ENCODE measurements around the gene SPATA17.

SPATA17 gene

DNA sequence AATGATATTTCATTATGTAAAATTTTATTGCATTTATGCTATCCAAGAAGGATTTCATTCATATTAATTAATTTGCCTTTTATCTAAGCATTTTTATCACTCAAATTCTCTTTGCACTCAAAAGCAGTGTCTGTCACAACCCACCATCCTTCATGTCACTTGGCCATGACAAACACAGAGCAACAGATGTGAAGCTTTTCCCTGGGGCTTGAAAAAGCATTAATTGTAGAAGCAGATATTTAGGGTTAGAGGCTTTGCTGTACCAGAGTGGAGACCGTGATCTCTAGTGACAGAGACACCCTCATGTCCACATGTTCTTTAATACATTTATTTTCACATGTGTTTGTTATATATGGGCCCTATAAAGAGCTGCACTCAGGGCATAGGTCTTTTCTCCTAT is 230.5 kb downstream of the SPATA17 start:
- no peak for TF ChIP-seq ZNF8 (CRISPR knock-in tag; IDR thresholded peaks at IDR 0.05)

DNA sequence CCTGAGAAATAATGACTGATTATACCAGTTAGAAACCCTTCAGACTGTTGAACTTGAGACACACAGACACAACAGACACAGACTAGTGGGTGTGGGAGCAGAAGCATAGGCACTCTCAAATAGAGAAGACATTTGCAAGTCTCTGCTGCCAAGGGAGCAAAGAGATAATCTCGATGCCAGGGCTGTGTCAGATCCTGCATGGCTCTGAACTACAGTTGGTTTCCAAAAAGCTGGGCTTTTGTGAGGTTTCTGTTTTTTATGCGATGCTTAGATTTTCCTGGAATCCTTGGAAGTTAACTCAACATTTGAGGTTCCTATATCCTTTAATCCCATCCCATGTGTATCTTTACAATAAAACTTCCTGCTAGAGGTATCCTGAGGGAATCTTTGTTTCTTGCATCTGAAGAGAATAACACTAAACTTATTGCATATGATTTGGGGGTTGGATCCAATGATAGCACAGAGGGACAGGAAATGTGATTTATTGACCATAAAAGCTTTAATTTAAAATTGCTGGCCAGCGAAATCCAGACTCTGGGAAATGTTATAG is 236.4 kb downstream of the SPATA17 start:
- TF ChIP-seq ZNF8 (CRISPR knock-in tag; IDR thresholded peaks at IDR 0.05) (no peak), OSR1 (CRISPR knock-in tag; IDR thresholded peaks at IDR 0.05) (no peak), SNAI2 (CRISPR knock-in tag; IDR thresholded peaks at IDR 0.05) (no peak), ZFP30 (CRISPR knock-in tag; IDR thresholded peaks at IDR 0.05) (no peak), ZNF70 (CRISPR knock-in tag; IDR thresholded peaks at IDR 0.05) (no peak), CSDC2 (CRISPR knock-in tag; IDR thresholded peaks at IDR 0.05) (no peak), ZNF565 (CRISPR knock-in tag; conservative IDR thresholded peaks at IDR 0.05; ENCODE audit: low read depth) (no peak), TOX (CRISPR knock-in tag; IDR thresholded peaks at IDR 0.05; ENCODE audit: borderline replicate concordance) (no peak), ARNTL (CRISPR knock-in tag; IDR thresholded peaks at IDR 0.05; ENCODE audit: borderline replicate concordance, low read depth) (no peak), ISL1 (CRISPR knock-in tag; IDR thresholded peaks at IDR 0.05) (no peak)
- TF ChIP-seq, protein P1, sequence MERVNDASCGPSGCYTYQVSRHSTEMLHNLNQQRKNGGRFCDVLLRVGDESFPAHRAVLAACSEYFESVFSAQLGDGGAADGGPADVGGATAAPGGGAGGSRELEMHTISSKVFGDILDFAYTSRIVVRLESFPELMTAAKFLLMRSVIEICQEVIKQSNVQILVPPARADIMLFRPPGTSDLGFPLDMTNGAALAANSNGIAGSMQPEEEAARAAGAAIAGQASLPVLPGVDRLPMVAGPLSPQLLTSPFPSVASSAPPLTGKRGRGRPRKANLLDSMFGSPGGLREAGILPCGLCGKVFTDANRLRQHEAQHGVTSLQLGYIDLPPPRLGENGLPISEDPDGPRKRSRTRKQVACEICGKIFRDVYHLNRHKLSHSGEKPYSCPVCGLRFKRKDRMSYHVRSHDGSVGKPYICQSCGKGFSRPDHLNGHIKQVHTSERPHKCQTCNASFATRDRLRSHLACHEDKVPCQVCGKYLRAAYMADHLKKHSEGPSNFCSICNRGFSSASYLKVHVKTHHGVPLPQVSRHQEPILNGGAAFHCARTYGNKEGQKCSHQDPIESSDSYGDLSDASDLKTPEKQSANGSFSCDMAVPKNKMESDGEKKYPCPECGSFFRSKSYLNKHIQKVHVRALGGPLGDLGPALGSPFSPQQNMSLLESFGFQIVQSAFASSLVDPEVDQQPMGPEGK (CRISPR knock-in tag; IDR thresholded peaks at IDR 0.05; ENCODE audit: borderline replicate concordance) = no peak
- TF ChIP-seq, protein P2, sequence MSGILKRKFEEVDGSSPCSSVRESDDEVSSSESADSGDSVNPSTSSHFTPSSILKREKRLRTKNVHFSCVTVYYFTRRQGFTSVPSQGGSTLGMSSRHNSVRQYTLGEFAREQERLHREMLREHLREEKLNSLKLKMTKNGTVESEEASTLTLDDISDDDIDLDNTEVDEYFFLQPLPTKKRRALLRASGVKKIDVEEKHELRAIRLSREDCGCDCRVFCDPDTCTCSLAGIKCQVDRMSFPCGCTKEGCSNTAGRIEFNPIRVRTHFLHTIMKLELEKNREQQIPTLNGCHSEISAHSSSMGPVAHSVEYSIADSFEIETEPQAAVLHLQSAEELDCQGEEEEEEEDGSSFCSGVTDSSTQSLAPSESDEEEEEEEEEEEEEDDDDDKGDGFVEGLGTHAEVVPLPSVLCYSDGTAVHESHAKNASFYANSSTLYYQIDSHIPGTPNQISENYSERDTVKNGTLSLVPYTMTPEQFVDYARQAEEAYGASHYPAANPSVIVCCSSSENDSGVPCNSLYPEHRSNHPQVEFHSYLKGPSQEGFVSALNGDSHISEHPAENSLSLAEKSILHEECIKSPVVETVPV (CRISPR knock-in tag; IDR thresholded peaks at IDR 0.05) = no peak
- no peak; the same call in 1 of the 3 replicates for ATAC-seq

More for the DNA sequence above, 230.5 kb downstream of the SPATA17 start:
- ATAC-seq = no peak

DNA sequence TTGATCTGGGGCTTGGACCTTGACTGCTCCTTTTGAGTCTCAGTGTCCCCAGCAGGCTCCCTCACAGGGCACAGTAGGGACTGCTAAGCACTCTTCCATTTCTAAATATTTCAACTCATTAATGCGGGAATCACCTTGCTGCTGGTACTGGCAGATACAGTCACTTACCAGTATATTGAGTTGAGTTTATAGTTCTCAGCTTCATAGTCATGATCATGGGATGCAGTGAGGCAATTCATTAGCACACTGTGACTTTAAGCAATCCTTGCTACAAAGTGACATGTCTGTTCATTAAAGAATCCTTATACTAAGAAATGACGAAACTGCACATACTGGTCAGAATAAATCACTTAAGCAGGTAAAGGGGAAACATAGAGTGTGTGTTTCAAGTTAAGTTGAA is 240.8 kb downstream of the SPATA17 start:
- TF ChIP-seq TOX (CRISPR knock-in tag; IDR thresholded peaks at IDR 0.05; ENCODE audit: borderline replicate concordance) (no peak), OSR1 (CRISPR knock-in tag; IDR thresholded peaks at IDR 0.05) (no peak), ARNTL (CRISPR knock-in tag; IDR thresholded peaks at IDR 0.05; ENCODE audit: borderline replicate concordance, low read depth) (no peak), GLIS3 (CRISPR knock-in tag; IDR thresholded peaks at IDR 0.05) (no peak), RARB (CRISPR knock-in tag; IDR thresholded peaks at IDR 0.05) (no peak)
- TF ChIP-seq, protein P3, sequence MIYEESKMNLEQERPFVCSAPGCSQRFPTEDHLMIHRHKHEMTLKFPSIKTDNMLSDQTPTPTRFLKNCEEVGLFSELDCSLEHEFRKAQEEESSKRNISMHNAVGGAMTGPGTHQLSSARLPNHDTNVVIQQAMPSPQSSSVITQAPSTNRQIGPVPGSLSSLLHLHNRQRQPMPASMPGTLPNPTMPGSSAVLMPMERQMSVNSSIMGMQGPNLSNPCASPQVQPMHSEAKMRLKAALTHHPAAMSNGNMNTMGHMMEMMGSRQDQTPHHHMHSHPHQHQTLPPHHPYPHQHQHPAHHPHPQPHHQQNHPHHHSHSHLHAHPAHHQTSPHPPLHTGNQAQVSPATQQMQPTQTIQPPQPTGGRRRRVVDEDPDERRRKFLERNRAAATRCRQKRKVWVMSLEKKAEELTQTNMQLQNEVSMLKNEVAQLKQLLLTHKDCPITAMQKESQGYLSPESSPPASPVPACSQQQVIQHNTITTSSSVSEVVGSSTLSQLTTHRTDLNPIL (CRISPR knock-in tag; IDR thresholded peaks at IDR 0.05; ENCODE audit: low read depth) = no peak
- ATAC-seq = no peak

DNA sequence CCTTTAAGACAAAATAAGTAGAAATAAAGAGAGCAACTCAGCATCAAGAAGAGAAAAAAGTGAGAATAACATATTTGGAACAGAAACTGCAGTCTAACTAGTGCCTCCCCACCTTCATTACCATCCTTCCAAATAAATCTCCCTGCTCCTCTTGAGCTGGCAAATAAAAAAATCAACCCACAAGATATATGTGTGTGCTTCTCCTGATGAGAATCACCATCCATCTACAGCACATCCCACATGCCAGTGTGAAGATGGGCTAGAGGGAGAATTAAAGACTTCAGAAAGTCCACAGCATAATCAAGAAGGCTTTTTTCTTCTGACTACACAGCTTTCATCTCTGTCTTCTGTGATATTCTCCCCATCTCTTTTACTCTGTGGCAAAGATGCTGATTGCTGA is 244.1 kb downstream of the SPATA17 start:
- TF ChIP-seq CSDC2 (CRISPR knock-in tag; IDR thresholded peaks at IDR 0.05) (no peak), BACH2 (CRISPR knock-in tag; IDR thresholded peaks at IDR 0.05; ENCODE audit: borderline replicate concordance) (no peak), ZNF70 (CRISPR knock-in tag; IDR thresholded peaks at IDR 0.05) (no peak), ESRRG (CRISPR knock-in tag; IDR thresholded peaks at IDR 0.05) (no peak), ZFP30 (CRISPR knock-in tag; IDR thresholded peaks at IDR 0.05) (no peak), TCF4 (CRISPR knock-in tag; IDR thresholded peaks at IDR 0.05; ENCODE audit: borderline replicate concordance) (no peak), ZNF8 (CRISPR knock-in tag; IDR thresholded peaks at IDR 0.05) (no peak), SNAI2 (CRISPR knock-in tag; IDR thresholded peaks at IDR 0.05) (no peak), ZC3H10 (CRISPR knock-in tag; IDR thresholded peaks at IDR 0.05) (no peak), TOX (CRISPR knock-in tag; IDR thresholded peaks at IDR 0.05; ENCODE audit: borderline replicate concordance) (no peak), ZFP3 (CRISPR knock-in tag; IDR thresholded peaks at IDR 0.05) (no peak), RARB (CRISPR knock-in tag; IDR thresholded peaks at IDR 0.05) (no peak), ARNTL (CRISPR knock-in tag; IDR thresholded peaks at IDR 0.05; ENCODE audit: borderline replicate concordance, low read depth) (no peak)
- TF ChIP-seq, protein P1 (CRISPR knock-in tag; IDR thresholded peaks at IDR 0.05; ENCODE audit: borderline replicate concordance) = no peak
- TF ChIP-seq, protein P4, sequence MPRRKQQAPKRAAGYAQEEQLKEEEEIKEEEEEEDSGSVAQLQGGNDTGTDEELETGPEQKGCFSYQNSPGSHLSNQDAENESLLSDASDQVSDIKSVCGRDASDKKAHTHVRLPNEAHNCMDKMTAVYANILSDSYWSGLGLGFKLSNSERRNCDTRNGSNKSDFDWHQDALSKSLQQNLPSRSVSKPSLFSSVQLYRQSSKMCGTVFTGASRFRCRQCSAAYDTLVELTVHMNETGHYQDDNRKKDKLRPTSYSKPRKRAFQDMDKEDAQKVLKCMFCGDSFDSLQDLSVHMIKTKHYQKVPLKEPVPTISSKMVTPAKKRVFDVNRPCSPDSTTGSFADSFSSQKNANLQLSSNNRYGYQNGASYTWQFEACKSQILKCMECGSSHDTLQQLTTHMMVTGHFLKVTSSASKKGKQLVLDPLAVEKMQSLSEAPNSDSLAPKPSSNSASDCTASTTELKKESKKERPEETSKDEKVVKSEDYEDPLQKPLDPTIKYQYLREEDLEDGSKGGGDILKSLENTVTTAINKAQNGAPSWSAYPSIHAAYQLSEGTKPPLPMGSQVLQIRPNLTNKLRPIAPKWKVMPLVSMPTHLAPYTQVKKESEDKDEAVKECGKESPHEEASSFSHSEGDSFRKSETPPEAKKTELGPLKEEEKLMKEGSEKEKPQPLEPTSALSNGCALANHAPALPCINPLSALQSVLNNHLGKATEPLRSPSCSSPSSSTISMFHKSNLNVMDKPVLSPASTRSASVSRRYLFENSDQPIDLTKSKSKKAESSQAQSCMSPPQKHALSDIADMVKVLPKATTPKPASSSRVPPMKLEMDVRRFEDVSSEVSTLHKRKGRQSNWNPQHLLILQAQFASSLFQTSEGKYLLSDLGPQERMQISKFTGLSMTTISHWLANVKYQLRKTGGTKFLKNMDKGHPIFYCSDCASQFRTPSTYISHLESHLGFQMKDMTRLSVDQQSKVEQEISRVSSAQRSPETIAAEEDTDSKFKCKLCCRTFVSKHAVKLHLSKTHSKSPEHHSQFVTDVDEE (CRISPR knock-in tag; IDR thresholded peaks at IDR 0.05) = no peak
- no peak for ATAC-seq

Data from SK-N-SH treated with all-trans-retinoic acid at 6 μM for 48 hours (cell line).